Stromal cell of bone marrow (primary cell): ENCODE results near the gene SND1.

Experiments used
- DNase-seq: peaks from one replicate; pipeline ENCODE4 v3.0.0-alpha.2; 2012; ENCODE audit warnings: low read depth

SND1 gene

DNA sequence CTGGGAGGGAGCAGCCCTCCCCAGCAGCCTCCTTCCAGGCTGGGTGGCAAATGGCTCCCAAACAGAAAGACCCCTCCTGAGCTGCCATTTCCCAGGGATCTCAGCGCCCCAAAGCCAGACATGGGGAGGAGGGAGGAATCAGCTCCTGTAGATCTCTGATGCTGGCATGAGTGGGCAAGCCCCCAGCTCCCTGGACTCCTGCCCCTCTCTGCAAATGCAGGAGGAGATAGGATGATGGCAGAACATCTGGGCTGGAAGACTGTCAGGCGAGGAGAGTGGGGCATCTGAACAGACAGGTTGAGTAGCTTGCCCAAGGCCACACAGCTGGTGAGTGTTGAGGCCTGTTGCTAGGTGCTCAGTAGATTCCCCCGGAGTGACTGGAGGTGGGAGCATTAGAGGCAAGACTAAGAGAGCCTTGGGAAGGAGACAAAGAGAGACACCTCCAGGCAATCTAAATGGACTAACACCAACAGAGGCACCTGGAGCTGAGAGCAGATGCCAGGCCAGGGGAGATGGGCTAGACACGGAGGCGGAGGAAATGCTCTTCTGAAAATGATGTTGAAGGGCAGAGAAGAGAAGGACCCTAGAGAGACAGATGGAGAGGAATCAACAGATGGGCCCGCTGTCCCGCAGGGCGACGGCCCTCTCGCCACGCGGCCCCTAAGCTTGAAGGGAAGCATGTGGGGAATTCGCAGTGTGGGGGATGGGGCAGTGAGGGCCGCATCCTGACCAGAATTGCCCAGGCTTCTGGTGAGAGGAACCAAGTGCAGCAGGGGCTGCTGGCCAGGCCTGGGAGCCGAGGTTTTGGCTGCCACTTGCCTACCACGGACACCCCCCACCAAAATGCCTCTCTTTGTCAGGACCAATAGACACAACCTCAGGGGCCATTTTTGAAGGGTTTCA is 464.1 kb downstream of the SND1 start:
- DNase-seq = no peak

DNA sequence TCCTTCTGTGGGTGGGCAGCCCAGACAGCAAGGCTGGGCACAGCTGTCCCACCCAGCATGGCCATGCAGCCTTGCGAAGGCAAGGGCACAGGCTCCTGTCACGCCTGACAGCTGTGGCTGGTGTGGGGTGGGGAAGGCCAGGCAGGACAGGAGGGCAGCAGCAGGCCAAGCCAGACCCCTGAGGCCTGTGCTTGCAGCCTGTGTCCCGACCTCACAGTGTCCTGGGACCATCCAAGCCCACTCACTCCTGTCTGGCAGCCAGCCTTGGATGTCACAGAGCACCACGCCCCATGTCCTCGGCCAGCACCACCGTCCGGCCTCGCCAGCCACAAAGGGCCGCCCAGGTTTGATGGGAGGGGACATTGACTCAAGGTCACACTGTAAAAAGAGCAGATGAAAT is 464.7 kb downstream of the SND1 start:
- no peak for DNase-seq

DNA sequence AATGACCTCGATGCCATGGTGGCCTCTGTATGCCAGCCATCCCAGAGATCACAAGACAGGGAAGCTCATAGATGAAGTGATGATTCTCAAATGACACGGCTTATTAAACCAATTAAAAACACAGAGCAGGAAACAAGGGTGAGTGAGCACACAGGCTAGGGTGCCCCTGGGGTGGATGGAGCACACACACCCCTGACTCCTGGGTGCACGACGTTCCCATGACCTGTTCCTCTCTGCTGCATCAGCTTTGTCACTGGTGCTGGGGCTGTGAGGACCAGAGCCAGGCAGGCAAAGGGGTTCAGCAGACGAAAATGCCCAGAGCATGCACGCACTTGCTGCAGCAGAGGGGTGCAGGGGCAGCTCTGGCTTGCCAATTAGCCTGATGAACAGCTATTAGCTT is 465.7 kb downstream of the SND1 start:
- DNase-seq = no peak

DNA sequence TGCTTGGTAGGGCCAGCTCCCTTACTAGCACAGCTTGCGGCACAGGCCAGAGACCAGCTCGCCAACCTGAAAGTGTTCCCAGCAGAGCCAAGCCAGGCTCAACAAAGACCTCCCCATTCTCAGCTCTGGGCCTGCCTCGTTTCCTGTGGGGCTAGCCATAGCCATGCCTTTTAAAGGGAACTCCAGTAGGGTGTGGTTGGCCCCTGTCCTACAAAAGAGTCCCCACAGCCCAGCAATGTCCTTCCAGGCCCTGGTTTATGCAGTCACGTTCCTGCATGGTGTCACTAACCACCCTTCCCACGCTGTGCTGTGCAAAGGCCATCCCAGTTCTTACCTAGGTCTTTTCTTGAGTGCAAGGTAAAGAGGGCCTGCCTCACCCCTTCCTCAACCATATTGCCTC is 467.0 kb downstream of the SND1 start:
- no peak for DNase-seq

DNA sequence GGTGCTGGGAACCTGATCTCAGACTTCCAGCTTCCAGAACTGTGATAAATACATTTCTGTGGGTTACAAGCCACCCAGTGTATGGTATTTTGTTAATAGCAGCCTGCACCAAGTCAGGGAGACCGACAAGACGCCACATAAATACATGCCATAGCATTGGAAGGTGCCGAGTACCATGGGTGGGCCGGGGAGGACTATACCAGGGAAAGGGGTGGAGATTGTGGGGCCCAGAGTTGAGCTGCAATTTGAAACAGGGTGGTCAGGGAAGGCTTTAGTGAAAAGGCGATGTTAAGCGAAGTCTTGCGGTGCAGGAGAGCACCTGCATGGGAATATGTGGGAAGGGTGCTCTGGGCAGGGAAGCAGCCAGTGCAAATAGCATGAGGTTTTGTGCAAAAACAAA is 468.1 kb downstream of the SND1 start:
- DNase-seq = no peak

DNA sequence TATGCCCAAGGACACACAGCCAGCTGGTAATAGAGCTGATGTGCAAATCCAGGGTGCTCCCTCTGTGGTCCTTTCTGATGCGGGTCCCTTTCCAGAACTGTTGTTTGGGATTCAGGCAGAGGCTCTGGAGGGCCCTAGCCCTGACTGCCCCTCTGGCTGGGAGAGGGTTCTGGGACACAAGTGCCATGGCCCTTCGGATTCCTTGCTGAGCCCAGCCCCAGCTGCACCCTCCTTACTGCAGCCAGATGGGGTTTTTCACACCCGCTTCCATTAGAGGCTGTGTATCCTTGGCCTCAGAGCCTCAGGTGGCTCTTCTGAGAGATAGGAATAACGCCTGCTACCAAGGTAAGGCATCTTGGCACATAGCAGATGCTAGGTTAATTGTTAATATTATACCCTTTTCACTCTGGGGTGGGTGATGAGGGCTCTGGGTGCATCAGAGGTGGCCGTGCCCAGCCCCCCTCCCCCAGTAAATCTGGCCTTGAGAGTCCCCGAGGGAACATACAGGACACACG is 469.0 kb downstream of the SND1 start:
- no peak for DNase-seq

DNA sequence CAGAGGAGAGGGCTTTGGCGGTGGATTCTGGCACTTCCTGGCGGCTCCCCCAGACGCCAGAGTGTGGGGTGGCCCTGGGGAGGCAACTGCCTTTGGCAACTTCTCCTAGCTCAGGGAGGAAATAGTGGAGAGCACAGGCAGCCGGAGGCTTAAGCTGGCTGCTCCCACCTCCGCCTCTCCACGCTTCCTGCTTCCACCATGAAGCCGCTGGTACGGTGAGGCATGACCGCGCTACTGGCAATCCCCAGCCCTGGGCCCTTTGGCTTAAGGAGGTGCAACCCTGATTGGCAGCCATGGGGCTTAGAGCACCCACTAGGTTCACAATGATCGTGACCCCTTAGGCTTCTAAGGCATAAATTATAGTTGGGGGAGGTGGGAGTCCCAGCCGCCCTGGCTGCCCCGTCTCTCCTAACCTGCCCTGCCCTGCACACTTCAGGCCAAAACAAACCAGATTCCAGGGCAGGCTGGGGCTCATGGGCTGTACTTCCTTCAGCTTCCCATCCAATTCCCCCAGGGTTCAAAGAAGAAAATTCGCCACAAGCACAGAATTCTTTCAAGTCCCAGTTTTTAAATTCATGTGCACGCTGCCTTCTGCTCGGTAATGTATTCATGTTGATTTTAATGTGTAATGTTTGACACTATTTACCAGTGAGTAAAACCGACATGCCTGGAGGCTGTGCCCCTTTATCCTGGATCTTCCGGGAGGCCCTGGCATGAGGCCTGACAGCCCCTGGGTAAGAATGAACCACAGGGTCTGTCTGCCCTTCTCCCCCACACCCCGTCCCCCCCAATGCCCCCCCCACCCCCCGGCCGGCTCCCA is 469.9 kb downstream of the SND1 start:
- DNase-seq = no peak

DNA sequence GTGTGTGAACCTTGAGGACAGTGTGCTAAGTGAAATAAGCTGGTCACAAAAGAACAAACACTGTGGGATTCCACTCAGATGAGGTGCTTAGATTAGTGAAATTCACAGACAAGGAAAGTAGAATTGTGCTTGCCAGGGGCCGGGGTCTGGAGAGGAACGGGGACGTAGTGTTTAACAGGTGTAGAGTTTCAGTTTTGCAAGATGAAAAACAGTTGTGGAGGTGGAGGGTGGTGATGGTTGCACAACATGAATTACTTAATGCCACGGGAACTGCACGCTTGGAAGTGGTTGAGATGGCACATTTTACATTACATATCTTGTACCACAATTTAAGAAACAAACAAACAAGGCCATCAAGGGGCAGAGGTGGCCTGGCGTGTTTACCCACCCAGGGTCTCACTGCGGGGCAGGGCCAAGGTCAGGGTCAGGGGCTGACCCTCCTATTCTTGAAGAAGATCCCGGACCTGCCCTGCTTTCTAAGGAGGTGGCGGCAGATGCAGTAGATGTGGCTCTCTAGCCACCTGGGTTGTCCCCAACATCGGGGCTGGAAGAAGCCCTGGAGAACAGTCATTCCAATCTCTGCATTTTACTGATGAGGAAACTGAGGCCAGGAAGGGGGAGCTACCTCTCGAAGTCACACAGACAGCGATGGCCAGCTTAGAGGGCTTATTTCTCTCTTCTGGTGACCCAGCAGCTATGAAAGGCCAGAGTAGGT is 470.7 kb downstream of the SND1 start:
- DNase-seq = no peak

DNA sequence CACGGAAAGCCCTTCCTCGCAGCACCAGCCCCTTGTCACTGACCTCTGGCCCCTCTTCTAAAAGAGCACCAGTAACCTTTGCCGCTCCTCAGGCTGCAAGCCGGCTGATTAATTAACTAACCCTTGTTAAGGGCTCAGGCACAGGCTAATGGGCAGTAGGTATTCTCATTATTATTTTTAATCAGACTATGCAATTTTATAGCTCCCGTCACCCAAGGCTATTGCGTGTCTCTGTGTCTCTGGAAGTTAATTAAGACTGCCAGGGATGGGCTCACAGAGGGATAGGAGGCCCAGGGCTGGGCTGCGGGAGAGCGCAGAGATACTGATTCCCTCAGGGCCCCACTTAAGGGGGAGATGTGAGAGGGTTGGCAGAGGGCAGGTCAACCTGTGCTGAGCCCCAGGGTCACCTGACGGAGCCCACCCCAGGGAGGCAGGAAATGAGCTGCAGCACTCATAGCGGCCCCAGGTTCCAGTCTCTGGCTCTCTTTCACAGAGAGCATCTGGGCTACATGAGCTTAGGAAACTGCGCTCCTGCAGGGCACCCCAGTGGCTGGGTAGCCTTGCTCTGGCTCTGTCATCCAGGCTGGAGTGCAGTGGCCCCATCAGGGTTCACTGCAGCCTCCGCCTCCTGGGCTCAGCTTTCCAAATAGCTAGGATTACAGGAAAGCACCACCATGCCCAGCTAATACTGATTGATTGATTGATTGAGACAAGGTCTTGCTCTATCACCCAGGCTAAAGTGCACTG is 471.5 kb downstream of the SND1 start:
- no peak for DNase-seq

DNA sequence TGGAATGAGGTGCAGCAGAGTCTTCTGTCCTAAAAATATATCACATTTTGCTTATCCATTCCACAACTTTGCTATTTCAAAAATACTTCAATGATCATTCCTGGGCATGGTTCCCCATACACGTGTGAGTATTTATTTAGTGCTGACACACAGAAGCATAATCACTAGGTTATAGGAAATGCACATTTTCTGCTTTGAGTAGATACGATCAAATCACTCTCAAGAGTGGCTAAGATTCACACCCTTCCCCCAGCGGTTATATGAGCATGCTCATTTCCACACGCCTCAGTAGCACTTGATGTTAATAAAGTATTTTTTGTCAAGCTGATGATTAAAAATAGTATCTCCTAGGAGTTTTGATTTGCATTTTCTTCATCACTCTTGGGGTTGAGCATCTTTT is 472.8 kb downstream of the SND1 start:
- DNase-seq = no peak

DNA sequence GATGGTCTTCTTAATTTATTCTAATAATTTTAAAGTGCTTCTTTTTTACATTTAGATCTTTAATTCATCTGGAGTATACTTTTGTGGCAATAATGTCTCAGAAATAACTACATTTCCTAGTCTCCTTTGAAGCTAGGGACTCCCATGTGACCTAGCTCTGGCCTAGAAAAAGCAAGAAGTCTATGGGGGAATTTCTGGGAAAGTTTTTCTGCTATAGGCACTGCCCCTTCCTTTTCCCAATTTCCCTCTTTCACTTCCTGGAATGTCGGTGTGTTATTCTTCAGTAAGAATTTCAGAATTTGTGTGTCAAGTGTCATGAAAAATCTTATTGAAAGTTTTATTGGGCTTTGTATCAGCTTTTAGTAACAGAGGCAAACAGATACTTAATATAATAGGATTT is 473.8 kb downstream of the SND1 start:
- no peak for DNase-seq

DNA sequence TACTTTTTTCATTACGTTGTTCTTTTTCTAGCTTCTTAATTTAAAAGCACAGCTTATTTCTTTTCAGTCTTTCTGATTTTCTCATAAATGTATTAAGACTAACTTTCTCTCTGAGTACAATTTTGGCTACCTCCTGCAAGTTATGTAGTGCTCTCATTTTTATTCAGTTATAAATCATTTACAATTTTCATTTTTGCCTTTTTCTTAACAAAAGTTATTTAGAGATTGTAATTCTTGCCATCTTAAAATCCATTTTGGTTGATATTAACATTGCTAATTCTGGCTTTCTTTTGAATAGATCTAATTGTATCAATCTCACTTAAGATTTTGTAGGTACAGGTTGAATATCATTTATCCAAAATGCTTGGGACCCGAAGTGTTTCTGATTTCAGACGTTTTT is 476.4 kb downstream of the SND1 start:
- no peak for DNase-seq

DNA sequence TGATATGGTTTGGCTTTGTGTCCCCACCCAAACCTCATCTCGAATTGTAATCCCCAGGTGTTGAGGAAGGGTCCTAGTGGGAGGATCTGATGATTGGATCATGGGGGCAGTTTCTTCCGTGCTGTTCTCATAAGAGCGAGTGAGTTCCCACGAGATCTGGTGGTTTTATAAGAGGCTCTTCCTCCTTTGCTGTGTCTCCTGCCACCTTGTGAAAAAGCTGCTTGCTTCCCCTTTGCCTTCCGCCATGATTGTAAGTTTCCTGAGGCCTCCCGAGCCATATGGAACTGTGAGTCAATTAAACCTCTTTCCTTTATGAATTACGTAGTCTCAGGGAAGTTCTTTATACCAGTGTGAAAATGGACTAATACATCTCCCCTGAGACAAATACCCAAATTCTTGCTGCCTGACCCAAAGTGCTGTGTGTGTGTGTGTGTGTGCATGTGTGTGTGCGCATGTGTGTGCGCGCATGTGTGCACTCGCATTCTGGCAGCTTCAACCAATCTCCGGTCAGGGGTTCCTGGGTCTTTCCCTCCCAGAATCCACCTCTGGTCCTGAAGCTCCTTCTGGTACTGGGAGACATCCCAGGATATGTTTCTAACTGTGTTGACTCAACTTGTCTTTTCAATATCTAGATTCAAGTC is 477.4 kb downstream of the SND1 start:
- DNase-seq = no peak

DNA sequence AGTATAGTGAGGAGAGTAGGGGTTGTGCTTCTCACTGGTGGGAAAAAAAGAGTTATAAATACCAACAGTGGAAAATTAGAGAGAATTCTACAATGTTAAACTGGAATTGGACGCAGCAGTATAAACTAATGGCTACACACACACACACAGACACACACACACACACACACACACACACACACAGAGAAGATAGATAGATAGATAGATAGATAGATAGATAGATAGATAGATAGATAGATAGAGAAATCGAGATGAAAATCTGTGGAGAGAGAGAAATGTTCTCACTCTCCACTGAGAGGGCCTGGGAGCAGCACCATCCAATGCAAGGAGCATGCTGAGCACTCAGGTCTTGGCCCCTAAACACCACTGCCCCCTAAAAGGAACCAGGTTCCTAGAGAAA is 479.1 kb downstream of the SND1 start:
- DNase-seq = no peak

DNA sequence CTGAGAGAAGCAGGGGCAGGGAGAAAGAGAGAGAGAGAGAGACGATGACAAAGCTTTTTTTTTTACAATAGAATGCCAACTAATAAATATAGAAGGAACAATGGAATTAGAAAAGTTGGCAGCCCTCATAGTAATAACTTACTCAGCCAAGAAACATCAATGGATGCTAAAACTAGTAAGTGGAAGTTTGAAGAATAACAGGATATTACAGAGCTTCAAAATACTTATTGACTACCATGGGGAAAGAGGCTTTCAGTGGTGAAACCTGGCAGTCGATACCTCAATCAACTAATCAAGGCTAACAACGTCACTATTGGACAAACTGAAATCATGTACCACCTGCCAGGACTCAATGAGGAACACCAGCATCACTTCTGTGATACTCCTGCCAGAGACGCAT is 479.7 kb downstream of the SND1 start:
- no peak for DNase-seq

DNA sequence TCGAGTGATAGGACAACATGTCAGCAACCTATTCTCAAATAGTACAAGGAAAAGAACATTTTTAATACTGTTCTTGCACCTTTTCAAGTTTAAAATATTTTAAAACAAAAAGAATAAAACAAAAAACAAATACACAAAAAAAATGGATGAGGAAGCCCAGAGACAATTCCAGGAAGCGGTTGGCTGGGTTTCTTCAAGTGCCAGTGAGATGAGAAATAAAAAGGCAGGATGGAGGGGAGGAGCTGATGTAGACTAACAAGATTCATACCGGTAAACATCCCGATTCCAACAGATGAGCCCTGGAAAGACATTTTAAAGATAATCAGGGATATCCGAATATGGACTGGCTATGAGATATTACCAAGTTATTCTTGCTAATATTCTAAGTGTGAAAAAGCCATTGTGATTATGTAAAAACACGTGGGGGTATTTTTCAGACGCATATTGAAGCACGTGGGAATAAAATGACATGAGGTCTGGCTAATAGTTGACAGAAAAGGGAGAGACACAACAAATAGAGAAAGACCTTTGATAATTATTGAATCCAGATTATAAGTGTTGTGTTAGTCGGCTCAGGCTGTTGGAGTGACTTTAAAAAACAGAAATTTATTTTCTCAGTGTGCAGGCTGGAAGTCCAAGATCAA is 480.6 kb downstream of the SND1 start:
- no peak for DNase-seq

DNA sequence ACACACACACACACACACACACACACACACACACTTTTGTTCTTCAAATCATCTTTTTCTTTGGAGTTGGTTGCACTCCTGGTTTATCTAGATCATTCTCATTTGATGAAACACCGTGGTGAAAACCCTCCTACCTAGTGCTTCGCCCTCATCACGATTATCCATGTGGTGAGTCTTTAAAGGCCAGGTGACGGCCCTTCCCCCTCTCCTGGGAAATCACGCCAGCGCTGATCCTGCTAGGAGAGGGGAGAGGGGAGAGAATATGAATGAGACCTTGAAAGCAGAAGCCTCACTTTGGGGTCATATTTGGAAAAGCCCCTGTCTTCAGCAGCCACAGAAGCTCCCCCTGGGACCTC is 483.1 kb downstream of the SND1 start:
- no peak for DNase-seq

DNA sequence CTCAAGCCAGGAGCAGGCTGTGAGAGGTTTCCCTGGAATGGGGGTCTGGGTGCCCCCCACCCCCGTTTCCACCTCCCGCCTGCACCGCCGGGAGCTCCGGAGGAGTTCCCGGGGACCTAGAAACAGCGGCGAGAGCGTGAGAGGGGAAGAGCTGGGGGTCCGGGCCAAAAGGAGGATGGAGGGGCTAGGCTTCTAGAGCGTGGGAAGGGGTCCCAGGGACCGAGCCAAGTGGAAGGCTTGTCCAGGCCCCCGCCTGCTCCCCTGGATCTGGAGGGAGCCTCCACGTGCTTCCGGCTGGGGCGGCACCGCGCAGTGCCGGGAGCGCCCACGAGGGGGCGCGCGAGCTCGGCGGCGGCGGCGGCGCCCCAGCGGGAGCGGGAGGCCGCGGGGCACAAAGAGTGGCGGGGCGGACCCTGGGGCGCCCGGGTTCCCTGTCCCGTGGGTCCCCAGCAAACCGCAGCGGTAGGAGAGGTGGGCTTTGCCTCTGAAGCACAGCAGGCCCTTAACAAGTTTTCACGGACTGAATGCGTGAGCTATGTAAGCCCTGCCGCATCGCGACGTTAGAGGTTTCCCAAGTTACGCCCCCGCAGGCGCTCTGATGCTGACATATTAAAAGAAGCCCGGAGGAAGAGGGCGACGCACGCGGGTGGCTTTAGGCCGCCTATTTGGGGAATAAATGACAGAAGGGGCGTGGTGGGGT is 483.7 kb downstream of the SND1 start:
- no peak for DNase-seq

DNA sequence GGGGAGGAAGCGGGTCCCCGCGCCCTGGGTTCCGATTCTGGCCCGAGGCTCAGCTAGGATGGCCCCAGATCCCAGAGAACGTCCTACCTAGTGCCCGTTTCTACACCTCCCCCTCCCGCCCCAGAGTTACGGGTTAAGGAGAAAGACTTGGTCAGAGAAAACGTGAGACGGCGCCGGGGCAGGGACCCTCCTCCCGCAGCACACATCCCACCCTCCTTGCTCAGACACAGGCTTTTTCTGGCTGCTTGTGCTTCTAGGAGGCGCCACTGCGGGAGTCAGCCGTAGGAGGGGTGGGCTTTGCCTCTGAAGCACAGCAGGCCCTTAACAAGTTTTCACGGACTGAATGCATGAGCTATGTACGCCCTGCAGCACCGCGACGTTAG is 484.2 kb downstream of the SND1 start:
- DNase-seq = no peak

DNA sequence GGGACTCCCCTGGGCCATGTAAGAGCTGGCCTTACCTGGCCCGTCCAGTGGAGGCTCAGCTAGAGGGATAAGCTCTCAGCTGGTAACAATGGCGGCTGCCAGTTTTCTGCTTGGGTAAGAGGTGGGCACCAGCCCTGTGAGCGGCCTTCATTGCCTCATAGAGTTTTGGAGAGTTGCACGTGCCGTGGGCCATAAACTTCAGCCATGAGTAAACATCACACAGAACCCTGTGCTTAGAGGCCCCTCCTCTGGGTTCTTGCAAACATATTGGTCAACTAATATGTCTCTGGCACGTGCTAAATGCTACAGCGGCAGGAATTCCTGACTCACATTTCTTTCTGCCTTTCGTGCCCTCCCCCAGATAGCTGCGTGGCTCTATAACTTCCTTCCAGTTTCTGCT is 485.2 kb downstream of the SND1 start:
- no peak for DNase-seq
